Mucosa of stomach (tissue), 1 donor: Measurements from ENCODE around the gene CAMTA1.

Source experiments
- H3K27me3 ChIP-seq: one replicate; pipeline ENCODE4 v1.7.0; 2013; ENCODE audit warnings: mild to moderate bottlenecking, low read length; ENCODE audit not compliant: control insufficient read depth, insufficient read depth
- H3K36me3 ChIP-seq: one replicate; pipeline ENCODE4 v1.7.0; 2013; ENCODE audit warnings: low read length; ENCODE audit not compliant: control insufficient read depth, insufficient read depth
- H3K4me1 ChIP-seq: one replicate; pipeline ENCODE4 v1.7.0; 2013; ENCODE audit warnings: mild to moderate bottlenecking, low read length; ENCODE audit not compliant: control insufficient read depth, insufficient read depth
- H3K4me3 ChIP-seq: one replicate; pipeline ENCODE4 v1.7.0; 2013; ENCODE audit warnings: low read length
- H3K9ac ChIP-seq: one replicate; pipeline ENCODE4 v1.7.0; 2013; ENCODE audit warnings: mild to moderate bottlenecking, low read length, moderate library complexity
- H3K9me3 ChIP-seq: one replicate; pipeline ENCODE4 v1.7.0; 2013; ENCODE audit warnings: mild to moderate bottlenecking, low read length, moderate library complexity; ENCODE audit not compliant: control insufficient read depth
- donor health status: Pancreatic carcinoma.

CAMTA1 gene

DNA sequence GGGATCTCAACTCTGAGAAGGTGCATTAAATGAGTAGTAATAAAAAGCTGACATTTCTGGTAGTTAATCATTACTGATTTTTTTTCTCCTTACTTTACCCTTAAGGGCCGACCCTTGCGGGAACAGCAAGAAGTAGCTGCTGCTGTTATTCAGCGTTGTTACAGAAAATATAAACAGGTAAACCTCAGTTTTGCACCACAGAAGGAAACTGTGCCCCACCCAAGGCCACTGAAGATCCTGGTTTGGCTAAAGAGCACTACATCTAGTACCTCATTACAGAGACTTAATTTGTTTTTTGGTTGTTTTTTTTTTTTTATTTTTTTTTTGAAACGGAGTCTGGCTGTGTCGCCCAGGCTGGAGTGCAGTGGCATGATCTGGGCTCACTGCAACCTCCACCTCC lies 962.4 kb downstream of the CAMTA1 start:
- Histone ChIP-seq H3K9ac (no peak overlapping the region), H3K36me3 (no peaks in the 10 kb centered on the region), H3K4me1 (peaks cover 2% of the 10 kb centered on the region), H3K9me3 (no peaks in the 10 kb centered on the region), H3K27me3 (no peaks in the 10 kb centered on the region), H3K4me3 (no peak overlapping the region)

DNA sequence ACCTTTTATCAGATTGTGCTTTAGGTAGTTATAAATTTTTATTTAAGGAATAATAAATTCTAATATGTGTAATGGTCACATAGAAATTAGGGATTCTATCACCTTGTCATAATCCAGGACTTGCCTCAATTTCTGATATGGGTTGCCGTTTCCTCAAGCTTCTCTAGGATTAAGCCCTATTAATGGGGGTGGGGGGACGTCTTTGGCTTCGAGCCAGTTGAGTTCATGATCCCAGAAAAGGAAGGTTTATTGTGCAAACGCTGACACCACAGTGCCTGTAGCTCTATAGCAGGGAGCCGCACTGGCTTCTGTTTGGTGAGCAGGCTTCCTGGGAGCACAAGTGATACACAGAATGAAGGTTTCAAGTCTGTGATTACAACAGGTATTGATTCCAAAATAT lies 963.9 kb downstream of the CAMTA1 start:
- peaks cover 3% of the 10 kb centered on the region for H3K4me1 ChIP-seq

DNA sequence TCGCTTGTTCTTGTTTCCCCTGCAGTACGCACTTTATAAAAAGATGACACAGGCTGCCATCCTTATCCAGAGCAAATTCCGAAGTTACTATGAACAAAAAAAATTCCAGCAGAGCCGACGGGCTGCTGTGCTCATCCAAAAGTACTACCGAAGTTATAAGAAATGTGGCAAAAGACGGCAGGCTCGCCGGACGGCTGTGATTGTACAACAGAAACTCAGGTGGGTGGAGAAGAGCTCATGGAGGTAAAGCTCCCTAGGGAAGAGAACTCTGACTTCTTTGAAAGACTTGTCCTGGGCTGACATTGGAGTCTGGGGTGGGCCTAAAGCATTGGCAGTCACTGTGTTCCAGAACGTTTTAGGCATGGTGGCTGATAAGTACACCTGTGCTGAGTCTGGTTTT lies 965.9 kb downstream of the CAMTA1 start:
- no peaks in the 10 kb centered on the region for H3K27me3 ChIP-seq
- H3K9me3 ChIP-seq = no peaks in the 10 kb centered on the region
- H3K4me1 ChIP-seq = peaks cover 3% of the 10 kb centered on the region
- H3K9ac ChIP-seq = no peak overlapping the region
- H3K36me3 ChIP-seq = no peaks in the 10 kb centered on the region
- no peak overlapping the region for H3K4me3 ChIP-seq

More for the DNA sequence above, 963.9 kb downstream of the CAMTA1 start:
- H3K9me3 ChIP-seq = no peaks in the 10 kb centered on the region
- H3K4me3 ChIP-seq = no peak overlapping the region
- H3K27me3 ChIP-seq = no peaks in the 10 kb centered on the region
- H3K9ac ChIP-seq = no peak overlapping the region
- no peaks in the 10 kb centered on the region for H3K36me3 ChIP-seq

DNA sequence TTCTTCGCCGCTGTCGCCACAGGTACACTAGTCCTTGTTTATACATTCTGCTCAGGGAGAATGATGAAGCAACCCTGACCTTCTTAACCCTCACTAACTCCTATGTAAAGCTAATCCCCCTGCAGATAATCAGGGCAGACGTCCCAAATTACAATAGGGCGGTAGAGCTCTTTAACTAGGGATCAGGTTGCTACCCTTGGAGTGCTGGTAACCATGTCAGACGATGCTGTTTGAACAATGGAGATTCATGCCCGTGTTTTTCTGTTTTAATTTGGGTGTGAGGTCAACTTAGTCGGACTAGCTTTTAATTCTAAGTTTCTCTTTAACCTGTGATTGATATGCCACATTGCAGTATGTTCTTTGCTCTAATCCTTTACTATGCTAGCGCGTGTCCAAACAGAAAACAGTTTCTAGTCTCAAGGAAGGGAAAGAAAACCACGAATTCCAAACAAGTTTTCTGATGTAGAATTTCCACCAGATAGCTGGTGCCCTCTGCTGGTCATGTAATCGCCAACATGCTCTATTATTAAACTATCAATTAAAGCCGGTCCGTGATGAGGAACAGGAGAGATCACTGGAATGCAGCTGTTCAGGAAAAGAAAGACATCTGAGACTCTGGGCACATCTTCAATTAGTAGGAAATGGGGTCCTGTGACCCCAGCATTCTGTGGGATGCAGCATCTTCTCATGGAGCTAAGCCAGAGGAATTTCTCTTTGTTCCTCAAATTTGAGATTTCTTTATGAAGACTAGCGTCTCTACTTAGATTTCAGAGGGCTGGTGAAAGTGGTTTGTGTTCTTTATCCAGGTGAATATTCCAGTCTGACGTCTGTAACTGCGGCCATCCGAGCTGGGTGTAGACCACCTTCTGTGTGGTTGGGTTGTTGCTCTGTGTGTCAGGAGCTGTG lies 967.5 kb downstream of the CAMTA1 start:
- no peaks in the 10 kb centered on the region for H3K9me3 ChIP-seq
- no peaks in the 10 kb centered on the region for H3K36me3 ChIP-seq
- no peaks in the 10 kb centered on the region for H3K27me3 ChIP-seq
- no peak overlapping the region for H3K9ac ChIP-seq
- peaks cover 3% of the 10 kb centered on the region for H3K4me1 ChIP-seq
- H3K4me3 ChIP-seq = no peak overlapping the region

- no peaks in the 10 kb centered on the region for H3K36me3 ChIP-seq
- no peak overlapping the region for H3K4me3 ChIP-seq
- H3K9ac ChIP-seq = no peak overlapping the region
These were observed 968.4 kb downstream of the CAMTA1 start for GRCh38 chr1:7753641-7754040.

GRCh38 chr1:7754234-7754633 lies 969.0 kb downstream of the CAMTA1 start:
- Histone ChIP-seq H3K27me3 (no peaks in the 10 kb centered on the region), H3K36me3 (no peaks in the 10 kb centered on the region), H3K4me3 (no peak overlapping the region), H3K9ac (no peak overlapping the region), H3K4me1 (peaks cover 3% of the 10 kb centered on the region), H3K9me3 (no peaks in the 10 kb centered on the region)

More at GRCh38 chr1:7753641-7754040, 968.4 kb downstream of the CAMTA1 start:
- H3K4me1 ChIP-seq = peaks cover 3% of the 10 kb centered on the region
- no peaks in the 10 kb centered on the region for H3K9me3 ChIP-seq
- H3K27me3 ChIP-seq = no peaks in the 10 kb centered on the region

- Histone ChIP-seq H3K36me3 (no peaks in the 10 kb centered on the region), H3K27me3 (no peaks in the 10 kb centered on the region), H3K4me1 (peaks cover 3% of the 10 kb centered on the region), H3K9ac (no peak overlapping the region), H3K4me3 (no peak overlapping the region), H3K9me3 (no peaks in the 10 kb centered on the region)
These were observed 970.2 kb downstream of the CAMTA1 start for GRCh38 chr1:7755448-7755847.

GRCh38 chr1:7760245-7760644 lies 975.0 kb downstream of the CAMTA1 start:
- Histone ChIP-seq H3K27me3 (no peaks in the 10 kb centered on the region), H3K36me3 (no peaks in the 10 kb centered on the region), H3K4me3 (no peak overlapping the region), H3K4me1 (no peaks in the 10 kb centered on the region), H3K9me3 (no peaks in the 10 kb centered on the region), H3K9ac (no peak overlapping the region)

GRCh38 chr1:7761103-7761502 lies 975.8 kb downstream of the CAMTA1 start:
- Histone ChIP-seq H3K4me3 (no peak overlapping the region), H3K36me3 (no peaks in the 10 kb centered on the region), H3K9ac (no peak overlapping the region), H3K4me1 (no peaks in the 10 kb centered on the region), H3K27me3 (no peaks in the 10 kb centered on the region), H3K9me3 (no peaks in the 10 kb centered on the region)

DNA sequence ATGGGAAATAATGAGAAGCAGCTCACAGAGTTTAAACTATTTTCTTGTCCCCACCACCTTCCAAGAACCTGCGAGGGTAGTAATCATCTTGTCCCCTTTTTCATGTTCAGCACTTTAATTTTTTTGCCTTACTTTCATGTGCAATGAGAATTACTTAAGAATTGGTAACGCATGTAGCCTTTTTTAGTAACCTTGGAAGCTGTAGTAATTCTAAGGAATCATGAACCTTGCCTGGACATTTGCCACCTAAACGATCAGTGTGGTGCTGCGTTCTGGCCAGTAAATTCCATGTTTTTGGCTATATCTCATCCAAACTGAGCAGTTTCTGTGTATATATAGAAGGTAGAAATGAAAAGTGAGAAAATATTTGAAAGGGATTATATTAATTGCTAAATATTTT lies 981.9 kb downstream of the CAMTA1 start:
- Histone ChIP-seq H3K4me3 (no peak overlapping the region), H3K36me3 (no peaks in the 10 kb centered on the region), H3K9ac (no peak overlapping the region), H3K9me3 (no peaks in the 10 kb centered on the region), H3K27me3 (no peaks in the 10 kb centered on the region), H3K4me1 (peaks cover 6% of the 10 kb centered on the region)

DNA sequence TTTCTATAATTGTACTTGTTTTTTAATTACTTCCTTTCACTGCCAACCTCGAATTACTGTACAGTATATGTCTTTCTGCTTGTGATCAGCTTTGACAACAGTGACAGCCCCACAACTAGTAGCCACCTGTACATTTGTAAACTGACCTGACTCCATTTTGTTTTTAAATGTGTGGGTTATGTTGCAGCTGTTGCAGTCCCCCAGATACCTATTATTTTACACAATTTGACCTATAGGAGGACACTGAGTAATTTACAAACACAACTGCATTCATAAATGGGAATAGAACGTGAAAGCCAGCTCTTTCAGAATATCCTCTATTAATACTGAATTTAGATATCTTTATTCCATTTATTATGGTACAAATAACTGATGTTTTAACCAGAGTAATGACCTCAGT lies 983.3 kb downstream of the CAMTA1 start:
- no peak overlapping the region for H3K9ac ChIP-seq
- H3K9me3 ChIP-seq = no peaks in the 10 kb centered on the region
- no peaks in the 10 kb centered on the region for H3K27me3 ChIP-seq
- no peaks in the 10 kb centered on the region for H3K36me3 ChIP-seq
- H3K4me1 ChIP-seq = peaks cover 13% of the 10 kb centered on the region
- no peak overlapping the region for H3K4me3 ChIP-seq

- no peak overlapping the region for H3K4me3 ChIP-seq
- no peaks in the 10 kb centered on the region for H3K9me3 ChIP-seq
- peaks cover 13% of the 10 kb centered on the region for H3K4me1 ChIP-seq
These were observed 984.6 kb downstream of the CAMTA1 start for GRCh38 chr1:7769673-7770412.

More at GRCh38 chr1:7769673-7770412, 984.6 kb downstream of the CAMTA1 start:
- Histone ChIP-seq H3K27me3 (no peaks in the 10 kb centered on the region), H3K36me3 (no peaks in the 10 kb centered on the region), H3K9ac (no peak overlapping the region)
